Measurements from ENCODE around the gene GOLGA6D. TPM values are rescaled to one million over a fixed set of nuclear protein-coding genes. Genes with fewer than 3 reads are reported as not detected.
"Not testable (repeated sequence)": the region's sequence is repeated elsewhere in the genome, so short reads cannot be mapped to it uniquely, and the experiment has no call there.

GOLGA6D gene
- total RNA-seq = not detected in 2 replicates

GRCh38 chr15:75282572-75282971 is at the start of gene GOLGA6D:
GOLGA6D (plus strand) TSS chr15:75282835; CDS start chr15:75282876, 41 bp downstream.
- DNase-seq (ENCODE audit: low read depth, low spot score) = not testable (repeated sequence)

GRCh38 chr15:75233504-75234190 is 49.0 kb upstream of the GOLGA6D start:
- DNase-seq (ENCODE audit: low read depth, low spot score) = no peak

- no peak for DNase-seq (ENCODE audit: low read depth, low spot score)
Observed at GRCh38 chr15:75234191-75234810, 48.3 kb upstream of the GOLGA6D start.

- DNase-seq (ENCODE audit: low read depth, low spot score) = no peak
Observed at GRCh38 chr15:75235051-75235673, 47.5 kb upstream of the GOLGA6D start.

GRCh38 chr15:75235760-75236729 is 46.6 kb upstream of the GOLGA6D start:
- DNase-seq (ENCODE audit: low read depth, low spot score) = no peak

- no peak for DNase-seq (ENCODE audit: low read depth, low spot score)
Observed at GRCh38 chr15:75237316-75237982, 45.2 kb upstream of the GOLGA6D start.

GRCh38 chr15:75238150-75238549 is 44.5 kb upstream of the GOLGA6D start:
- no peak for DNase-seq (ENCODE audit: low read depth, low spot score)

GRCh38 chr15:75245741-75246140 is 36.9 kb upstream of the GOLGA6D start:
- DNase-seq (ENCODE audit: low read depth, low spot score) = not testable (repeated sequence)

GRCh38 chr15:75248991-75249390 is 33.6 kb upstream of the GOLGA6D start:
- DNase-seq (ENCODE audit: low read depth, low spot score) = not testable (repeated sequence)

GRCh38 chr15:75249726-75250125 is 32.9 kb upstream of the GOLGA6D start:
- DNase-seq (ENCODE audit: low read depth, low spot score) = no peak

GRCh38 chr15:75251343-75251742 is 31.3 kb upstream of the GOLGA6D start:
- DNase-seq (ENCODE audit: low read depth, low spot score) = not testable (repeated sequence)

GRCh38 chr15:75252285-75252684 is 30.4 kb upstream of the GOLGA6D start:
- not testable (repeated sequence) for DNase-seq (ENCODE audit: low read depth, low spot score)

GRCh38 chr15:75258034-75258433 is 24.6 kb upstream of the GOLGA6D start, which contains the start of gene GOLGA6C:
GOLGA6C (plus strand) TSS chr15:75258334; CDS start chr15:75258599, 265 bp downstream.
- not testable (repeated sequence) for DNase-seq (ENCODE audit: low read depth, low spot score)

- not testable (repeated sequence) for DNase-seq (ENCODE audit: low read depth, low spot score)
Observed at GRCh38 chr15:75258620-75259343, 23.9 kb upstream of the GOLGA6D start.

- DNase-seq (ENCODE audit: low read depth, low spot score) = not testable (repeated sequence)
Observed at GRCh38 chr15:75259873-75260272, 22.8 kb upstream of the GOLGA6D start.

- DNase-seq (ENCODE audit: low read depth, low spot score) = not testable (repeated sequence)
Observed at GRCh38 chr15:75273751-75274359, 8.8 kb upstream of the GOLGA6D start.

GRCh38 chr15:75274509-75275107 is 8.0 kb upstream of the GOLGA6D start:
- not testable (repeated sequence) for DNase-seq (ENCODE audit: low read depth, low spot score)

- not testable (repeated sequence) for DNase-seq (ENCODE audit: low read depth, low spot score)
Observed at GRCh38 chr15:75275617-75276016, 7.0 kb upstream of the GOLGA6D start.

GRCh38 chr15:75278497-75278896 is 4.1 kb upstream of the GOLGA6D start:
- DNase-seq (ENCODE audit: low read depth, low spot score) = not testable (repeated sequence)

All from pulmonary artery endothelial cell (primary cell).